ENCODE data around the gene TMEM150C. TPM values are rescaled to one million over a fixed set of nuclear protein-coding genes. Genes with fewer than 3 reads are reported as not detected.

The TMEM150C gene
- total RNA-seq, 1 experiment from 2014 or later: 2.7 TPM

- ChIA-PET POLR2A (no interaction called here), CTCF (interaction anchor here (1.1 to 2.1 kb wide), 4 partner anchors 23 to 278 kb away, joined by 7 to 49 read pairs (median 16); no protein-coding TSS in a partner anchor)
- ATAC-seq (no peak), DNase-seq (ENCODE audit: low spot score) (no peak)
- Mint-ChIP-seq H3K9me3 (no peaks in the 10 kb centered on the region), H3K27ac (0 out of 2 replicates have a peak overlapping the region, but pooled peaks have one; percentile 5), H3K4me3 (no peak overlapping the region), H3K36me3 (peaks cover 42% of the 10 kb centered on the region), H3K27me3 (ENCODE audit: low read depth) (no peaks in the 10 kb centered on the region), H3K4me1 (no peaks in the 10 kb centered on the region)
- TF ChIP-seq MXD4 (CRISPR knock-in tag; IDR thresholded peaks at IDR 0.05; ENCODE audit: borderline replicate concordance) (no peak), USF1 (CRISPR knock-in tag; IDR thresholded peaks at IDR 0.05) (no peak), NFE2L1 (CRISPR knock-in tag; IDR thresholded peaks at IDR 0.05) (no peak), TP53 (CRISPR knock-in tag; IDR thresholded peaks at IDR 0.05) (no peak), JAZF1 (CRISPR knock-in tag; IDR thresholded peaks at IDR 0.05) (no peak), CREB1 (CRISPR knock-in tag; IDR thresholded peaks at IDR 0.05) (no peak), CREM (CRISPR knock-in tag; IDR thresholded peaks at IDR 0.05) (no peak), ATF6 (CRISPR knock-in tag; IDR thresholded peaks at IDR 0.05) (no peak), ZNF232 (CRISPR knock-in tag; IDR thresholded peaks at IDR 0.05) (no peak), ETV6 (CRISPR knock-in tag; IDR thresholded peaks at IDR 0.05) (no peak)
Measured at GRCh38 chr4:82461710-82462109, 100.1 kb downstream of the TMEM150C start.

DNA sequence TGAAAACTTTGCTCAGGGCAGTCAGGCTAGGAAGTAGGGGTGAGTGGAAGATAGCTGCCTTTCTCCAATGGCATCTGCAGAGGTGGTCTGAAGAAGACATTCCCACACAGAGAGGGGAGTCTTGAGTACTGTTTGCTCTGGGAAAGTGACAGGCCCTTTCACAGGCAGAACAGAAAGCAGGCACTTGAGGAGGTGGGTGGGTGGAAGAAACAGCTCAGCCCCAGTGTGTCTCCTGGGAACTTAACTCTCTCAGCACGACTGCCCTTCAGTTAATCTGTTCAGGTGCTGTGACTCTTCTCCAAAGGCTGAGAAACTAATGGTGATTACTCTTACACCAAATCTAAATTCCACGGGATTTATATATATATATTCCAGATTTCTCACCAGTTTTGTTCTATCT is 103.1 kb downstream of the TMEM150C start:
- Mint-ChIP-seq H3K4me3 (no peak overlapping the region), H3K36me3 (peaks cover 58% of the 10 kb centered on the region), H3K27ac (no peak overlapping the region), H3K27me3 (ENCODE audit: low read depth) (no peaks in the 10 kb centered on the region), H3K4me1 (peaks cover under 1% of the 10 kb centered on the region; the same call in 1 of the 2 replicates), H3K9me3 (no peaks in the 10 kb centered on the region)
- DNase-seq (ENCODE audit: low spot score): no peak
- TF ChIP-seq SMAD4 (CRISPR knock-in tag; IDR thresholded peaks at IDR 0.05) (no peak), PRRX2 (CRISPR knock-in tag; IDR thresholded peaks at IDR 0.05) (no peak), NFYB (CRISPR knock-in tag; conservative IDR thresholded peaks at IDR 0.05; ENCODE audit: low read depth) (no peak), ZBTB43 (CRISPR knock-in tag; IDR thresholded peaks at IDR 0.05) (no peak), ZNF396 (CRISPR knock-in tag; IDR thresholded peaks at IDR 0.05; ENCODE audit: borderline replicate concordance) (no peak), TP53 (CRISPR knock-in tag; IDR thresholded peaks at IDR 0.05) (no peak), ZNF263 (CRISPR knock-in tag; IDR thresholded peaks at IDR 0.05; ENCODE audit: low read depth) (no peak), ZNF121 (CRISPR knock-in tag; IDR thresholded peaks at IDR 0.05) (no peak), JUN (CRISPR knock-in tag; IDR thresholded peaks at IDR 0.05) (no peak), PRDM15 (CRISPR knock-in tag; IDR thresholded peaks at IDR 0.05) (no peak), ELF4 (CRISPR knock-in tag; IDR thresholded peaks at IDR 0.05; ENCODE audit: low read depth) (no peak), FOXP1 (CRISPR knock-in tag; IDR thresholded peaks at IDR 0.05; ENCODE audit: borderline replicate concordance) (no peak)
- TF ChIP-seq, protein P1, sequence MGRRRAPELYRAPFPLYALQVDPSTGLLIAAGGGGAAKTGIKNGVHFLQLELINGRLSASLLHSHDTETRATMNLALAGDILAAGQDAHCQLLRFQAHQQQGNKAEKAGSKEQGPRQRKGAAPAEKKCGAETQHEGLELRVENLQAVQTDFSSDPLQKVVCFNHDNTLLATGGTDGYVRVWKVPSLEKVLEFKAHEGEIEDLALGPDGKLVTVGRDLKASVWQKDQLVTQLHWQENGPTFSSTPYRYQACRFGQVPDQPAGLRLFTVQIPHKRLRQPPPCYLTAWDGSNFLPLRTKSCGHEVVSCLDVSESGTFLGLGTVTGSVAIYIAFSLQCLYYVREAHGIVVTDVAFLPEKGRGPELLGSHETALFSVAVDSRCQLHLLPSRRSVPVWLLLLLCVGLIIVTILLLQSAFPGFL (CRISPR knock-in tag; IDR thresholded peaks at IDR 0.05; ENCODE audit: borderline replicate concordance): no peak
- TF ChIP-seq, protein P2, sequence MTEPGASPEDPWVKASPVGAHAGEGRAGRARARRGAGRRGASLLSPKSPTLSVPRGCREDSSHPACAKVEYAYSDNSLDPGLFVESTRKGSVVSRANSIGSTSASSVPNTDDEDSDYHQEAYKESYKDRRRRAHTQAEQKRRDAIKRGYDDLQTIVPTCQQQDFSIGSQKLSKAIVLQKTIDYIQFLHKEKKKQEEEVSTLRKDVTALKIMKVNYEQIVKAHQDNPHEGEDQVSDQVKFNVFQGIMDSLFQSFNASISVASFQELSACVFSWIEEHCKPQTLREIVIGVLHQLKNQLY (CRISPR knock-in tag; IDR thresholded peaks at IDR 0.05): no peak
- no peak for ATAC-seq
- ChIA-PET POLR2A (no interaction called here), CTCF (no interaction called here)

Measured in WTC11 (cell line).